ENCODE measurements around the gene SMARCE1.
"Not testable (repeated sequence)": the region's sequence is repeated elsewhere in the genome, so short reads cannot be mapped to it uniquely, and the experiment has no call there.

GRCh38 chr17:40584950-40585349, 62.7 kb downstream of the SMARCE1 start:
- TF ChIP-seq POLR2AphosphoS5 (IDR thresholded peaks at IDR 0.05; ENCODE audit: low read depth, low read length); TAF1 (IDR thresholded peaks at IDR 0.05; ENCODE audit: low read depth, low read length); POLR2A (IDR thresholded peaks at IDR 0.05; ENCODE audit: low read depth, low read length); PAX5 (IDR thresholded peaks at IDR 0.05; ENCODE audit: insufficient read depth, low read length, severe bottlenecking); SPI1 (IDR thresholded peaks at IDR 0.05; ENCODE audit: low read depth, low read length); POU2F2 (IDR thresholded peaks at IDR 0.05; ENCODE audit: low read depth, low read length): not testable (repeated sequence)

Data from GM12891 (cell line).